NCI-H774 (cell line): ENCODE data around the gene CHN2.

Source experiments
- DNase-seq: peaks from one replicate; lab custom pipeline; 2025; lab: John Stamatoyannopoulos, UW

CHN2 gene

GRCh38 chr7:29364661-29365060 is 170.1 kb downstream of the CHN2 start:
- no peak for DNase-seq

GRCh38 chr7:29365423-29365822 is 170.8 kb downstream of the CHN2 start:
- DNase-seq = no peak

GRCh38 chr7:29367784-29368183 is 173.2 kb downstream of the CHN2 start:
- DNase-seq = no peak

- no peak for DNase-seq
Measured at GRCh38 chr7:29369909-29370488, 175.4 kb downstream of the CHN2 start.

GRCh38 chr7:29370531-29371314 is 176.1 kb downstream of the CHN2 start:
- peak; percentile 26 for DNase-seq

GRCh38 chr7:29371472-29371871 is 176.9 kb downstream of the CHN2 start:
- no peak for DNase-seq

- DNase-seq = no peak
Measured at GRCh38 chr7:29372351-29373090, 177.9 kb downstream of the CHN2 start.

- DNase-seq = no peak
Measured at GRCh38 chr7:29375641-29376562, 181.3 kb downstream of the CHN2 start.

GRCh38 chr7:29377718-29378117 is 183.1 kb downstream of the CHN2 start:
- DNase-seq = no peak

- no peak for DNase-seq
Measured at GRCh38 chr7:29379551-29379950, 185.0 kb downstream of the CHN2 start.

GRCh38 chr7:29381206-29382094 is 186.9 kb downstream of the CHN2 start:
- no peak for DNase-seq

GRCh38 chr7:29384277-29384676 is 189.7 kb downstream of the CHN2 start:
- DNase-seq = no peak

GRCh38 chr7:29385214-29385814 is 190.7 kb downstream of the CHN2 start:
- DNase-seq = no peak

- DNase-seq = peak; percentile 19
Measured at GRCh38 chr7:29386196-29386765, 191.7 kb downstream of the CHN2 start.

GRCh38 chr7:29391262-29391661 is 196.7 kb downstream of the CHN2 start:
- DNase-seq = no peak

- no peak for DNase-seq
Measured at GRCh38 chr7:29394321-29394720, 199.7 kb downstream of the CHN2 start.

- no peak for DNase-seq
Measured at GRCh38 chr7:29396563-29396962, 202.0 kb downstream of the CHN2 start.

- DNase-seq = no peak
Measured at GRCh38 chr7:29397398-29397797, 202.8 kb downstream of the CHN2 start.

GRCh38 chr7:29398011-29398410 is 203.4 kb downstream of the CHN2 start:
- DNase-seq = peak; percentile 38

GRCh38 chr7:29400437-29400836 is 205.9 kb downstream of the CHN2 start:
- no peak for DNase-seq
